ENCODE data around the gene CRACR2B. TPM values are rescaled to one million over a fixed set of nuclear protein-coding genes. Genes with fewer than 3 reads are reported as not detected.

The CRACR2B gene
- total and polyA plus RNA-seq, 2 of the 13 experiments (the other 11 are each of a cell fraction or from before 2014, with no cell fraction given): 14.9 to 21.0 TPM

GRCh38 chr11:843086-843734 is 15.5 kb downstream of the CRACR2B start (continued):
- TF ChIP-seq EEA1 (CRISPR knock-in tag; IDR thresholded peaks at IDR 0.05; ENCODE audit: borderline replicate concordance): no peak
- TF ChIP-seq DMTF1 (CRISPR knock-in tag; IDR thresholded peaks at IDR 0.05): no peak
- TF ChIP-seq ZNF546 (CRISPR knock-in tag; conservative IDR thresholded peaks at IDR 0.05): no peak
- TF ChIP-seq ATF6 (CRISPR knock-in tag; conservative IDR thresholded peaks at IDR 0.05): no peak
- 0 out of 2 replicates have a peak, but pooled peaks have one; percentile 39 for TF ChIP-seq ZNF33B (CRISPR knock-in tag; IDR thresholded peaks at IDR 0.05)
- no peak for TF ChIP-seq PRDM15 (CRISPR knock-in tag; IDR thresholded peaks at IDR 0.05)
- no peak for TF ChIP-seq FOXP4 (CRISPR knock-in tag; IDR thresholded peaks at IDR 0.05)
- TF ChIP-seq ZNF597 (CRISPR knock-in tag; IDR thresholded peaks at IDR 0.05): no peak
- 0 out of 2 replicates have a peak, but pooled peaks have one; percentile 2 for TF ChIP-seq ZNF609 (CRISPR knock-in tag; IDR thresholded peaks at IDR 0.05; ENCODE audit: borderline replicate concordance)
- TF ChIP-seq PHF20 (CRISPR knock-in tag; IDR thresholded peaks at IDR 0.05): no peak
- TF ChIP-seq HNRNPK (IDR thresholded peaks at IDR 0.05; ENCODE audit: low read depth, low read length, poor library complexity, severe bottlenecking): no peak

Data from HepG2 (cell line).